Measurements from ENCODE around the gene UBASH3A.

UBASH3A gene

GRCh38 chr21:42473498-42474042, 69.9 kb downstream of the UBASH3A start:
- H3K4me1 ChIP-seq (ENCODE audit: insufficient read depth, low read length, severe bottlenecking) = peaks cover 14% of the 10 kb centered on the region
- no peaks in the 10 kb centered on the region for H3K36me3 ChIP-seq (ENCODE audit: insufficient read depth, low read length)
- H3K9me3 ChIP-seq (ENCODE audit: low read length) = no peaks in the 10 kb centered on the region
- no peaks in the 10 kb centered on the region for H3K9me2 ChIP-seq (ENCODE audit: low read depth, low read length)
- H3K4me3 ChIP-seq (ENCODE audit: low read depth, low read length, poor library complexity, severe bottlenecking) = no peak overlapping the region
- H3K9ac ChIP-seq (ENCODE audit: low read length) = no peak overlapping the region
- H3K27me3 ChIP-seq (ENCODE audit: insufficient read depth, low read length) = no peaks in the 10 kb centered on the region; the same call in 1 of the 2 replicates
- no peak overlapping the region for H2AFZ ChIP-seq (ENCODE audit: low read length)
- no peak overlapping the region for H3K4me2 ChIP-seq (ENCODE audit: low read length)
- no peaks in the 10 kb centered on the region for H3K79me2 ChIP-seq (ENCODE audit: insufficient read depth, low read length)
- H4K20me1 ChIP-seq (ENCODE audit: insufficient read depth, low read length) = no peaks in the 10 kb centered on the region
- TF ChIP-seq EZH2 (IDR thresholded peaks at IDR 0.05; ENCODE audit: borderline replicate concordance, low read length) = no peak
- TF ChIP-seq CTCF (IDR thresholded peaks at IDR 0.05; ENCODE audit: low read length) = no peak
- H3F3A ChIP-seq (ENCODE audit: insufficient read depth, low read length) = no peaks in the 10 kb centered on the region
- H3K27ac ChIP-seq (ENCODE audit: low read depth, low read length, poor library complexity, severe bottlenecking) = no peak overlapping the region

GRCh38 chr21:42474043-42474831, 70.5 kb downstream of the UBASH3A start:
- Histone ChIP-seq H2AFZ (ENCODE audit: low read length) (no peak overlapping the region), H3K27me3 (ENCODE audit: insufficient read depth, low read length) (no peaks in the 10 kb centered on the region; the same call in 1 of the 2 replicates), H4K20me1 (ENCODE audit: insufficient read depth, low read length) (no peaks in the 10 kb centered on the region), H3K27ac (ENCODE audit: low read depth, low read length, poor library complexity, severe bottlenecking) (no peak overlapping the region), H3K36me3 (ENCODE audit: insufficient read depth, low read length) (no peaks in the 10 kb centered on the region), H3K9ac (ENCODE audit: low read length) (no peak overlapping the region), H3K4me2 (ENCODE audit: low read length) (no peak overlapping the region), H3F3A (ENCODE audit: insufficient read depth, low read length) (no peaks in the 10 kb centered on the region), H3K4me3 (ENCODE audit: low read depth, low read length, poor library complexity, severe bottlenecking) (no peak overlapping the region), H3K4me1 (ENCODE audit: insufficient read depth, low read length, severe bottlenecking) (peaks cover 12% of the 10 kb centered on the region), H3K9me2 (ENCODE audit: low read depth, low read length) (no peaks in the 10 kb centered on the region), H3K9me3 (ENCODE audit: low read length) (no peaks in the 10 kb centered on the region), H3K79me2 (ENCODE audit: insufficient read depth, low read length) (no peaks in the 10 kb centered on the region)
- TF ChIP-seq CTCF (IDR thresholded peaks at IDR 0.05; ENCODE audit: low read length) (no peak), EZH2 (IDR thresholded peaks at IDR 0.05; ENCODE audit: borderline replicate concordance, low read length) (no peak)

GRCh38 chr21:42475036-42475435, 71.3 kb downstream of the UBASH3A start:
- Histone ChIP-seq H3K27ac (ENCODE audit: low read depth, low read length, poor library complexity, severe bottlenecking) (no peak overlapping the region), H3K9me2 (ENCODE audit: low read depth, low read length) (no peaks in the 10 kb centered on the region), H3K4me1 (ENCODE audit: insufficient read depth, low read length, severe bottlenecking) (peaks cover 10% of the 10 kb centered on the region), H2AFZ (ENCODE audit: low read length) (no peak overlapping the region), H3K36me3 (ENCODE audit: insufficient read depth, low read length) (no peaks in the 10 kb centered on the region), H3K4me2 (ENCODE audit: low read length) (no peak overlapping the region), H4K20me1 (ENCODE audit: insufficient read depth, low read length) (no peaks in the 10 kb centered on the region), H3K9me3 (ENCODE audit: low read length) (no peaks in the 10 kb centered on the region), H3K27me3 (ENCODE audit: insufficient read depth, low read length) (no peaks in the 10 kb centered on the region; the same call in 1 of the 2 replicates), H3F3A (ENCODE audit: insufficient read depth, low read length) (no peaks in the 10 kb centered on the region), H3K79me2 (ENCODE audit: insufficient read depth, low read length) (no peaks in the 10 kb centered on the region), H3K4me3 (ENCODE audit: low read depth, low read length, poor library complexity, severe bottlenecking) (no peak overlapping the region), H3K9ac (ENCODE audit: low read length) (no peak overlapping the region)
- TF ChIP-seq CTCF (IDR thresholded peaks at IDR 0.05; ENCODE audit: low read length) (no peak), EZH2 (IDR thresholded peaks at IDR 0.05; ENCODE audit: borderline replicate concordance, low read length) (no peak)
